Medulla oblongata (tissue), 1 donor: ENCODE data around the gene IKZF1.
A peak's percentile ranks its signal among the peaks of the same experiment; 100 is the strongest.

Source experiments
- DNase-seq: peaks from one replicate; pipeline ENCODE4 v3.0.0-alpha.2; 2015; ENCODE audit errors: extremely low spot score

Gene IKZF1

DNA sequence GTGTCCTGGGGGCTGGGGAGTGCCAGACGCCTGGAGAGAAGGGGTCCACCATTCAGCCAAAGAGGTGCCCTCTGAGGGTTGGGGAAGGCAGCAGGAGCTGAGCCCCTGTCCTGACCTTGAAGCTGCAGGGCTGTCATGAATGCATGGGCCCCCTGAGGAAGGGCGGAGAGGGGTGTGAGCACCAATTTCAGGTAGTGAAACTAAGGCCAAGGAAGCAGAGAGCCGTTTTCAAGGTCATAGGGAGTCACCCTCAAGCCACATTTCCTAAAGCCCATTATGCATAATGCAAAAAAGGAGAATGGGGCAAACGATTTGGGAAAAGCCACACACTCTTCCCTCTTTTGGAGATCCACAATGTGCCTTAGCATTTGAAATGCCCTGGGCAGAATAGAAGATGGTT is 108.5 kb downstream of the IKZF1 start:
- no peak for DNase-seq

GRCh38 chr7:50413561-50413960 is 109.0 kb downstream of the IKZF1 start:
- DNase-seq = no peak

GRCh38 chr7:50415844-50416364 is 111.4 kb downstream of the IKZF1 start:
- no peak for DNase-seq

- DNase-seq = peak; percentile 62
Observed at GRCh38 chr7:50416527-50417182, 112.1 kb downstream of the IKZF1 start.

GRCh38 chr7:50418086-50418515 is 113.6 kb downstream of the IKZF1 start:
- DNase-seq = peak; percentile 83

- no peak for DNase-seq
Observed at GRCh38 chr7:50418526-50419290, 114.2 kb downstream of the IKZF1 start.

- DNase-seq = no peak
Observed at GRCh38 chr7:50421043-50421442, 116.5 kb downstream of the IKZF1 start.

DNA sequence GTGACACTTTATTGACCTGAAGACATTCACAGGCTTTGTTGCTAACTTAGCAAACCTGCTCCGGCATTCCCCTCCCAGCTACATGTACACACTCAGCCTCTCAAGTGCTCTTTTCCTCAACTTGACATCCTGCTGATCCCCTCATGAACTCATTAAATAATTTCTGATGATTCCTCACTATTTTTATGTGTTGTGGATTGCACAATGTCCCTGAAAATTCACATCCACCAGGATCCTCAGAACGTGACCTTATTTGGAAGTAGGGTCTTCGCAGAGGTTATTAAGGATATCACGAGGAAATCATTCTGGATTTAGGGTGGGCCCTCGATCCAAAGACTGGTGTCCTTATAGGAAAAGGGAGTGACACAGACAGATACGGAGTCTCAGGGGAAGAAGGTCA is 118.3 kb downstream of the IKZF1 start:
- no peak for DNase-seq

DNA sequence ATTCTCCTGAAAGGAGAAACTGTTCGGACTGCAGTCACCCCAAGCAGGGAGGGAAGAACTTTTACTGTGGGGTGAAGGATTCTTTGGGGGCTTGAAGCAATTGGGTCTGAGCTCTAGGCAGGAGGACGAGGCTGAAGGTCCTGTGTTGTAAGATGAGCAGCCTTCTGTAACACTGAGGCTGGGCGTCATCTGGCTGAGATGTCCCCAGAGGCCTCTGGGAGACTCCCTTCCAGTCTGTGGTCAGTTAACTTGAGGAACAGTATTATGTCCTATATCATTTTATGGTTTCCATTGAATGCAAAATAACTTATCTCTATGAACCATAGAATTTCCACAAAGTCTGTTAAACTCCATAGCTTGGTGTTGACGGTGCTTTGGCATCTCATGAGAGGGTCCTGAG is 119.3 kb downstream of the IKZF1 start:
- no peak for DNase-seq

DNA sequence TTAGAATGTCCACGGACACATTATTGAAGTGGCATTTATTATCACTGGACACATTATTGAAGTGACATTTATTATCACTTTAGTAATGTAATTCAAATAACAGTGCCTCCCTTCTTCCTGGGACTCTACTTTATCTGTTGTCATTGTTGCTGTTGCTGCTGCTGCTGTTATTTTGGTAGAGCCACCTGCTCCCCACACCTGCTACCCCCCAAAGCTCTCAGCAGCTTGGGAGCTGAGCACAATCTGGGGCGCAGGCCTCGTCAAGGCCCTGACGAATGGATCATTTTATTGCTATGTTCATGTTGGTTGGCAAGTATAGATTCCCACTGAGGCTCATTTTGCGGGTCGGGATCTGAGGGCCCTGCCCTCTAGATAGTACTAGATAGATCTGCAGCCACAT is 120.8 kb downstream of the IKZF1 start:
- no peak for DNase-seq

- DNase-seq = no peak
Observed at GRCh38 chr7:50426280-50427045, 121.9 kb downstream of the IKZF1 start.

DNA sequence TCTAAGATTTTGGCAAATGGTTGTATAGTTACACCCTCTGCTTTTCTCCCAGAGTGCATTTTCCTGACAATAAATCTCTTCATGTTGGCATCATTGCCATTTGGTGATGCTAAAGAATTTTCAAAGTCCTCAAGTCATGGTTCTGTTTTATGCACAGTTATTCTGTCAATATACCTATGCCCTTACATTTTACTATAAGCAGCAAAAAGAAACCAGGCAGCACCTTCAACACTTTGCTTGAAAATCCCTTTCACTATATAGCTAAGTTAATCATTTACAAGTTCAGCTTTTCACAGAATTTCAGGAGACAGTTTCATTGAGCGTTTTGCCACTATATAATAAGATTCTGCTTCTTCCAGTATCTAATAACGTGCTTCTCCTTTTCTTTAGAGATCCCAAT is 123.0 kb downstream of the IKZF1 start:
- no peak for DNase-seq

DNA sequence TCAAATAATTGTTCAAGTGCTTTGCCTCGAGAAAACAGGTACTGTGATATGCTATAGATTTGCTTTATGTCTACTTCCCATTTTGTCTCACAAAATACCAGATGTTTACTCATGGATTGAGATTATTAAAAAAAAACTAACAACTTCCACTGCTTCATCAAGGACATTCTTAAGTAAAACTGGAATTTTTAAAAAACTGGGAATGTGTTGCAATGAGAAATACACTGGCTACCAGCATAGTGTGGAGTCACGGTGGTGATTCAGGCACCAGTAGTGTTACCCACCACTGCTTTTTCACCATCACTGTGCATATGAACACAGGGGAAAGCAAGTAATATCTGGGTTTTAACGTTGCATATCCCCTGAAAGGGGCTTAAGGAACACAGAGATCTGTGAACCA is 124.4 kb downstream of the IKZF1 start:
- no peak for DNase-seq

GRCh38 chr7:50431316-50431715 is 126.8 kb downstream of the IKZF1 start:
- DNase-seq = no peak

- DNase-seq = no peak
Observed at GRCh38 chr7:50431722-50432305, 127.3 kb downstream of the IKZF1 start.

DNA sequence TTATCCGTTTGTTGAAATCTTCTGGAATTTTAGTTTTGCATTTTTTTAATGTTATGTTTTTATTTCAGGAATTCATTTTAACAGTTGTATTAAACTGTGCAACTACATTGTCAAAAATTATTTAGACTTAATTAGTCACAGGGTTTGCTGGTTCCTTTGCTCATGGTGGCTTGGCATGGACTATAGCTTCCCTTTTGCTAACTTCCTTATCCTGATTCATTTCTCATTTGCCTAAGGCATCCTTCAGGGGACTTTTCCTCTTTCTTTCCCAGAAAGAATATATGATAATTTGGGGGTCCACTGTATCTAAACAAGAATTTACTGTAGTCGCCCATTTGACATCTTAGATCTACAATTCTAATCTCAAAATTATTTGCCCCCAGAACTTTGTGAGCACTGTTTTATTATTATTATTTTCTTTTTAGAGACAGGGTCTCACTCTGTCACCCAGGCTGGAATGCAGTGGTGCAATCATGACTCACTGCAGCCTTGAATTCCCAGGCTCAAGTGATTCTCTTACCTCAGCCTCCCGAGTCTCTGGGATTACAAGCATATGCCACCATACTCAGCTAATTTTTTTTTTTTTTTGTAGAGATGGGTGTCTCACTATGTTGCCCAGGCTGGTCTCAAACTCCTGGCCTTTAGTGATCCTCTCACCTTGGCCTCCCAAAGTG is 131.8 kb downstream of the IKZF1 start:
- no peak for DNase-seq

DNA sequence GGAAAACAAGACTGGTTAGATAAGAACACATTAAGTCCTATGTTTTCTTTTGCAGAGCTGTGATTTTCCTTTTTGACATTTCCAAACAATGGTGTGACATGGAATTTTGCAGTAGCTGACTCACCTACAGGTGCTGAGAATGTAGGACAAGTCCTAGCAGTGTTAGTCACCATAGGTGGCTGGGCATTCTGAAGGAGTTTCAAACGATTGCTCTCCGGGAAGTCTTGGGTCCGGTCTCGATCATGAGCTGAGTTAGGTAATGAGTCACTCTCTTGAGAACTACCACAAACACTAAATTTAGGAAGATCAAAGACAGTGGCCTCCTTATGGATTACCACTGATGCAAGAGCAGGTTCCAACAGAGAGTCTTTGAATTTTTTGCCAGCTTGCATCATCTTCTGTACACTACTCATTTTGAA is 142.0 kb downstream of the IKZF1 start:
- no peak for DNase-seq

DNA sequence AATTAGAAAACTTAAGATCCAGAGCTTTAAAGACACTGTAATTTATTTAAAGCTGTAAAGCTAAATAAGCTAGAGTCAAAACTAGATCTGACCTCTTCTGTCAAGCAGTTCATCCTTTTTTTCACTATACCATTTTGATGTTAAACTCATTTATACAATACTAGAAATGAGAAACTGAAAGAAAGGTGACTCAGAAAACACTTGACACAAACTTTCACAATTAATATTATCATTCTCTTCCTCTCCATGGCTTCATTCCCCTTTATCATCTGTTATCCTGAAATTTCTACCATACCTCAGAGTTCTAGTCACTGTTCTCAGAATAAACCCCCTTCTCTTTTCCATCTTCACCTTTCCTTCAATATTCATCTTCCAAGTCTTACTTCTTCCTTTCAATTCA is 144.3 kb downstream of the IKZF1 start:
- no peak for DNase-seq

GRCh38 chr7:50449501-50449880 is 145.0 kb downstream of the IKZF1 start:
- DNase-seq = no peak

- DNase-seq = peak; percentile 64
Observed at GRCh38 chr7:50449881-50450589, 145.5 kb downstream of the IKZF1 start, which contains the start of gene FIGNL1. Gene FIGNL1 (minus strand): TSS chr7:50450350. CDS start chr7:50447287, 3,063 bp downstream.

DNA sequence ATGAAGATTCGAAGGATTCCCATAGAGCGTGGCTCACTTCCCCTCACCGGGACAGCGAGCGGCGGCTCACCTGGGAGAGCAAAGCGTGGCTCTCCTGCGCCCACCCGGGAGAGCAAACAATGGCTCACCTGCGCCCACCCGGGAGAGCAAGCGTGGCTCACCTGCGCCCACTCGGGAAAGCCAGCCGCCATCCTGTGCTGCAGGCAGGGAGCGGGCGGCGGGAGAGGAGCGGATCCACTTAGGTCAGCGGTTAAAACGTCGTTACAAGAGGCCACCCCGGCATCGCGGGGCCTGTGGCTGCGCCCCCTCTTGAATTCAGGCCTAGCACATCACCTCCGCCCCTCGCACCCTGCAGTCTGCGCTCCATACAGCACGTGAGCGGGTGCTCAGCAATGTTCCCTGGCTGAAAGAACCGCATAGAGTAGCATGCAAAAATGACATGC is 146.1 kb downstream of the IKZF1 start:
- no peak for DNase-seq
